Suppressor macrophage treated with lipopolysaccharide for 1 hour (primary cell): ENCODE results near the gene LRR1.
"Not testable (repeated sequence)": the region's sequence is repeated elsewhere in the genome, so short reads cannot be mapped to it uniquely, and the experiment has no call there.

ENCODE experiments used
- DNase-seq, 3 donors: peaks; one replicate each; pipeline ENCODE4 v3.0.0-alpha.2; 2020 to 2022

LRR1 gene

GRCh38 chr14:49586673-49587460 lies 11.9 kb upstream of the LRR1 start:
- DNase-seq, result peak; percentile 72 to 91 (median 88)

- DNase-seq, result no peak
These were observed 9.4 kb upstream of the LRR1 start for GRCh38 chr14:49589387-49589786.

GRCh38 chr14:49593016-49593415 lies 5.7 kb upstream of the LRR1 start:
- no peak for DNase-seq

GRCh38 chr14:49594347-49595091 lies 4.2 kb upstream of the LRR1 start:
- no peak for DNase-seq

GRCh38 chr14:49598189-49598484 lies 603 bp upstream of the LRR1 start:
- DNase-seq, result peak in 1 of 3 donors; percentile 26

- DNase-seq, result no peak
These were observed 8.8 kb downstream of the LRR1 start for GRCh38 chr14:49607583-49607982.

GRCh38 chr14:49612251-49612650 lies 13.5 kb downstream of the LRR1 start:
- no peak for DNase-seq

- no peak for DNase-seq
These were observed 13.9 kb downstream of the LRR1 start for GRCh38 chr14:49612671-49613070.

- no peak for DNase-seq
These were observed 15.5 kb downstream of the LRR1 start for GRCh38 chr14:49614196-49614595.

GRCh38 chr14:49615776-49616175 lies 17.0 kb downstream of the LRR1 start:
- DNase-seq, result no peak

GRCh38 chr14:49617852-49618519 lies 19.2 kb downstream of the LRR1 start:
- DNase-seq, result no peak

- not testable (repeated sequence) for DNase-seq
These were observed 20.5 kb downstream of the LRR1 start for GRCh38 chr14:49619273-49619672.

GRCh38 chr14:49619730-49620129 lies 21.0 kb downstream of the LRR1 start:
- no peak for DNase-seq

- peak; percentile 98 to 99 (median 99) for DNase-seq
These were observed 21.7 kb downstream of the LRR1 start, which contains the start of the genes MGAT2 and RPL36AL for GRCh38 chr14:49620182-49621113. MGAT2 (plus strand) TSS chr14:49620799; CDS start chr14:49621269, 470 bp downstream. RPL36AL (minus strand) TSS chr14:49620626; CDS start chr14:49619104, 1,522 bp downstream.

- peak; percentile 87 to 92 (median 88) for DNase-seq
These were observed 22.6 kb downstream of the LRR1 start for GRCh38 chr14:49621114-49621881.

- DNase-seq, result no peak
These were observed 23.4 kb downstream of the LRR1 start for GRCh38 chr14:49622022-49622607.

- DNase-seq, result no peak
These were observed 24.6 kb downstream of the LRR1 start for GRCh38 chr14:49623387-49623786.

- DNase-seq, result peak; percentile 47 to 68 (median 47)
These were observed 25.4 kb downstream of the LRR1 start for GRCh38 chr14:49623941-49624839.

GRCh38 chr14:49633640-49634546 lies 35.2 kb downstream of the LRR1 start:
- peak; percentile 95 to 98 (median 97) for DNase-seq
